ENCODE results near the gene HAAO. TPM values are rescaled to one million over a fixed set of nuclear protein-coding genes. Genes with fewer than 3 reads are reported as not detected.

Gene HAAO
- total RNA-seq, 8 experiments from 2014 or later: 0.41 to 2.2 (median 1.5) TPM; not detected in 1

DNA sequence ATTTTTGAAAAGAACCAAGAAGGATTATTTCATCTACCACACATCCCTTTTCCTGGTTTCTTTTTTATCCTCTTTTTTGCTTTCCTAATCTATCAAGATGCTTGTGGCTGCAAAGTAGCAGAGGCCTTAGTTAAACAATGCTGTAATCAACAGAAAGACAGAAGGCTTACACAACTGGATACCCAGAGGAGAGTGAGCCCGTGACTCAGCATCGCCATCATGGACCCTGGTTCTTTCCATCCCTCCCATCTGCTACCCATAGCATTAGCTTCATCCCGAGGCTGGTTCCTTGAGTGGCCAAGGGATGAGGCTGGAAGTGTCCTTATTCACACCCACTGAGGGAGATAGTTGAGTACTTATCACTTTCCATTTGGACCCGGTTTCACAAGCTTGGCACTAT is 7.5 kb upstream of the HAAO start:
- no peaks in the 10 kb centered on the region for H3K4me1 ChIP-seq (replicated peaks in 1 of 2)
- 0 to 100% (median 77%) methylated on average over 1 to 4 of the region's 4 CpGs; no CpG with 5 or more reads in 3 of the 10 experiments for WGBS, 10 experiments
- in situ Hi-C loops (cut with MboI; ENCODE audit: low pct_unique_long_range_greater_than_20kb in 2 of 9, low sequenced_read_pairs in 9 of 9, unreplicated experiment in 9 of 9): no loop called here
- no peak overlapping the region for H3K4me3 ChIP-seq
- H3K27ac ChIP-seq: no peak overlapping the region
- no peak for ATAC-seq (replicated peaks in 6 of 8)

DNA sequence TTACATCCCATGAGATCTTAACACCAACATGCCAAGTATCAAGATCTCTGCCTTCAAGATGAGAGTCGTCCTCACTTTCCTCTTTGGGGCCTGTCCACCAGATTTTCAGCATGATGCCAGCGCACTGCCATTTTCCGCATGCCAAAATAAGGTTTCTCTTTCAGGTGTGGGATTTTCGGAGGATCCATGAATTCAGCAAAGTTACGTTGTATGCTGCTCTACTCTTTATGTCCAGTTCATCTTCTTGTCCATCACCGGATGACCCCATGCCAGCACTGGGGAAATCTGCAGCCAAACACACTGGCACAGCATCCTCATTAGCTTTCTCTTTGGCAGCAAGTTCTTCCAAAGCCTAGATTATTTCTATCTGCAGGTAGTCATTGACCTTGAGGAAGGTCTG is 4.9 kb upstream of the HAAO start:
- in situ Hi-C loops (cut with MboI; ENCODE audit: low pct_unique_long_range_greater_than_20kb in 2 of 9, low sequenced_read_pairs in 9 of 9, unreplicated experiment in 9 of 9): no loop called here
- Histone ChIP-seq H3K4me3 (no peak overlapping the region), H3K27ac (no peak overlapping the region), H3K4me1 (replicated peaks in 1 of 2) (no peaks in the 10 kb centered on the region)
- WGBS, 10 experiments: 53 to 100% (median 83%) methylated on average over 1 to 6 of the region's 6 CpGs; no CpG with 5 or more reads in 2 of the 10 experiments
- no peak for ATAC-seq (replicated peaks in 6 of 8)

DNA sequence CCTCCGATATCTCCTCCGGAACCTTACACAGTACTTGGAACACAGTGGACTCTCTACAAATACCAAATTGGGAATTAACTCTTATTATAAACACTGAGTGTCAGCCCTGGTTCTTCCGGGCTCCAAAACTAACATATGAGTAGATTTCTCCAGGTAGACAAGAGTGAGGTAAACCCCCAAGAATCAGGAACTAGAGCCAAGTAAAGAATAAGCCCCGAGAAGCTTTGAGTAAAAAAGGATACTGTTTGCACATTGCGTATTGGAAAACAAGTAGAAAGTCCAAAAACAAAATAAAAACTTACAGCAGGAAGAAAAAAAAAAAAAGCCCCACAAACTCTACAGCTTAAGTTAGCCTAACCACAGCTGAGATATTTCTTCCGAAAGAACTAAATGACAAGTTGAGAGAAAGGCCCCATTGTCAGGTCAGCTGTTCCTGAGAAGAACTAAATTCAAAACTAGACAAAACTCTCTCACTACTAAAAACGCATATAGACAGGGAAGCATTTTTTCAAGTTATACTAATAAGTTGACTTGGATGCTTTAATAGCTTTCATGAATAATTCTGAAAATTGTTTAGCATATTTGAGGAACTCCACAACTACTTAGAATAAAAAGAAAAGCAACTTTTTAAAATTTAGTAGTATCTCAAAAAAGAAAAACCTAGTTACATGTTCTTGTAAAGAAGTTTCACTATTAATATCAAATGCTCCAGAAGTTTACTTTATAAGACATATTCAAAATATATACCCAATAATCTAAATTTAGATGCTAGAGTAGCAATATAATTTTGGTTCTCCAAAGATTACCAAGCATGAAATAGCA is 4.3 kb upstream of the HAAO start:
- Histone ChIP-seq H3K4me1 (replicated peaks in 1 of 2) (no peaks in the 10 kb centered on the region), H3K27ac (no peak overlapping the region), H3K4me3 (no peak overlapping the region)
- ATAC-seq (replicated peaks in 6 of 8): no peak
- in situ Hi-C loops (cut with MboI; ENCODE audit: low pct_unique_long_range_greater_than_20kb in 2 of 9, low sequenced_read_pairs in 9 of 9, unreplicated experiment in 9 of 9): no loop called here
- whole genome bisulfite sequencing, 10 experiments: 85 to 100% (median 93%) methylated on average over 2 to 7 of the region's 7 CpGs

DNA sequence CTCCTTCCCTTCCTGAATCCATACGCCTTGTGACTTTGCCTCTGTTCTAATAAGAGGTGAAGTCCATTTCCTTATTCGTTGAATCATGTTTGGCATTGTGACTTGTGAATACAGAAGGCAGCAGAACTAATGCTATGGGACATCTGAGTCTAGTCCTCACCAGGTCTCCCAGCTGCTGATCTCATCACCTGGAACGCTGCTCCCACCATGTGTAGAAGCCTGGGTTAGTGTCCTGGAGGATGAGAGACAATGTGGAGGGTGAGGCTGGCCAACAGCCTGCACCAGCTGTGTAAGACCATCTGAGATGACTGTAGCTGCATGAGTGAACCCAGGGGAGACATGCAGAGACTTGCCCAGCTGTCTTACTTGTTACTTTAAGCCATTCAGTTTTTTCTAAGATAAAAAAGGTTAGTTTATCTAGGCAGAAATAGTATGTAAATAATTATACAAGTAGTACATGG is 3.5 kb upstream of the HAAO start:
- in situ Hi-C loops (cut with MboI; ENCODE audit: low pct_unique_long_range_greater_than_20kb in 2 of 9, low sequenced_read_pairs in 9 of 9, unreplicated experiment in 9 of 9): no loop called here
- H3K27ac ChIP-seq: no peak overlapping the region
- 0 to 100% (median 74%) methylated on average over 1 to 3 of the region's 3 CpGs; no CpG with 5 or more reads in 2 of the 10 experiments for WGBS, 10 experiments
- no peaks in the 10 kb centered on the region for H3K4me1 ChIP-seq (replicated peaks in 1 of 2)
- H3K4me3 ChIP-seq: no peak overlapping the region
- ATAC-seq (replicated peaks in 6 of 8): peak in 3 of 8 experiments; percentile 19 to 57 (median 22)

DNA sequence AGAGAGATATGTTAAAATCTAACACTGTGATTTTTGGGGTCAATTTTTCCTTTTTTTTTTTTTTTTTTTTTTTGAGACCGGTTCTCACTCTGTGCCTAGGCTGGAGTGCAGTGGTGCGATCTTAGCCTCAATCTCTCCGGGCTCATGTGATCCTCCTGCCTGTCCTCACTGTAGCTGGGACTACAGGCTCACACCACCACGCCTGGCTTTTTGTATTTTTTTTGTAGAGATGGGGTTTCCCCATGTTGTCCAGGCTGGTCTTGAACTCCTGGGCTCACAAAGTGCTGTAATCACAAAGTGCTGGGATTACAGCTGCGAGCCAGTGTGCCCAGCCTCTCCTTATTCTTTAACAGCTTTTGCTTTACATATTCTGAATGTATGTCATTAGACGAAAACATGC is 2.9 kb upstream of the HAAO start:
- no peak overlapping the region for H3K27ac ChIP-seq
- peak in 3 of 8 experiments; percentile 6 to 44 (median 12) for ATAC-seq (replicated peaks in 6 of 8)
- in situ Hi-C loops (cut with MboI; ENCODE audit: low pct_unique_long_range_greater_than_20kb in 2 of 9, low sequenced_read_pairs in 9 of 9, unreplicated experiment in 9 of 9): no loop called here
- 67 to 100% (median 94%) methylated on average over 2 to 6 of the region's 6 CpGs for WGBS, 10 experiments
- H3K4me1 ChIP-seq (replicated peaks in 1 of 2): no peaks in the 10 kb centered on the region
- no peak overlapping the region for H3K4me3 ChIP-seq

DNA sequence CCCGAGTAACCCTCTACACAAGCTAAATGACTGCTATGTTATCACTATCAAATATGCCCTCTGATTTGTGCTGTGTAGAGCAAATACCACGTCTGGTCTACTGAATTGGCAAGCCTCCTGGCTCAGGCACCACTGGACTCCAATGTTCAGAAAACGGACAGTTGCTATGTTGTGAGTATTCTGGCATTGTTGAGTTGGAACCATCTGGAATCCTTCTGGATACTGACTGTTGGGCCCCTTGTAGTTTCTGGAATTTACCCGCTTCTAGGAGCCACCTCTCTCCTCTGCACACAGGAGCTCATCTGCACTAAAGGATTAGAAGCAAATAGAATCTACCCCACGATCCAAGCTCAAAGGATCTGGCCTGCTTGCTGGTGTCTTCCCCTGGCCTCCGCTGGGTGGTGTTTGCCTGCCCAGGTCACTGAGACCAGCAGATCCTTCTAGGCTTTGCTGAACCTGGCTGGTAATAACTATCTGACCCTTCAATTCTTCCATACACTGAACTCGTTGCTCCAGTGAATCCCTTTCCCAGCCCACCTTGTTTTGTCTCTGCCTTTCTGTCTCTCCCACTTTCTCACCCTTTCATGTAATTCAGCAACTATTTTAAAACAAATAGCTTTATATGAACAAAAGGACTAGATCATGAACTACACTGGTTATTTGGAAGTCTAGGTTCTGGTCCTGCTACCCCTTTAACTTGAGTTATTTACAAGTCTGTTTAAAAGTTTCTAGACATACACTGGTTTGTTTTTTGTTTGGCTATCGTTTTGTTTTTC is 2.1 kb upstream of the HAAO start:
- Histone ChIP-seq H3K4me3 (no peak overlapping the region), H3K4me1 (replicated peaks in 1 of 2) (no peaks in the 10 kb centered on the region), H3K27ac (no peak overlapping the region)
- in situ Hi-C loops (cut with MboI; ENCODE audit: low pct_unique_long_range_greater_than_20kb in 2 of 9, low sequenced_read_pairs in 9 of 9, unreplicated experiment in 9 of 9): no loop called here
- peak in 1 of 8 experiments; percentile 7 for ATAC-seq (replicated peaks in 6 of 8)
- whole genome bisulfite sequencing, 10 experiments: 14 to 89% (median 69%) methylated on average over 1 to 6 of the region's 8 CpGs

DNA sequence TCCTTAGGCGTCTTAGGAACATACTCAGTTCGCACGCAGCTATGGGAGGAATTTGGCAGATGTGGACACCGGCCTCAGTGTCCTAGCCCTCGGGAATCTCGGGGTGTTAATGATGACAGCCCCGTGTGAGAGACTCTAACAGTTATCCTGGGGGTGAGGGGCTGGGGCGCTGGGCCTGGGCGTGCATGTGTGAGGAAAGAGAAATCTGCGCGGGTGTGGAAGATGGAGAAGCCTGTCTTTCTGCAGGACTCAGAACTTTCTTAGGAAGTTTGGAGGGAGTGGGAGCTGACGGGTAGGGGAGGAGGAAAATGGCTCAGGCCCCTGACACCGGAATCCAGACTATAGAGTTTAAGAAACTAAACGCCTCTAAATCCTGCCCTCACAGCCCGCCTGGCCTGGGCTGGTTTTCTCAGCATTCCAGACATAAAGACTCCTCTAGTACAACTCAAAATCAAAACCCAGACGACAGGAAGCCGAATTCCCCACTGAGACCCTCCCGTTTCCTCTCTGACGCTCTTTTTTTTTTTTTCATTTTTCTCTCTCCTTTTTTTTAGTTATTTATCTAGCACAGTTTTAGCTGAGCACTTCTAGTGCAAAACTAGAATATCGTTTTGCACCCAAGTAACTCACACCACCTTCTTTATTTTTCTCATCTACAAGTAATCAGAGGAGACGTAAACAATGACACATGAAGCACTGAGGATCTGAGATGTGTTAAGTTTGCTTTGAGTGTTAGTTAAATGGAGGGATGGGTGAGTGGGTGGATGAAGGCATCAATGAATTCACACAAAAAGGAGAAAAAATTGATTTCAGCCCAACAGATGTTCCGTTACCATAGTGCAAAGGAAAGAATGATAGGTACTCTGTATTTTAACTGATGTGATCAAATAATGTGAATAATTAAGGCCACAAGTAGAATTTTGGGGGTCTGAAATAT is 1.2 kb upstream of the HAAO start:
- ATAC-seq (replicated peaks in 6 of 8): no peak
- H3K4me3 ChIP-seq: peak overlapping the region in 1 of 5 donors; percentile 28
- H3K27ac ChIP-seq: no peak overlapping the region
- H3K4me1 ChIP-seq (replicated peaks in 1 of 2): no peaks in the 10 kb centered on the region
- WGBS, 10 experiments: 31 to 90% (median 73%) methylated on average over 1 to 11 of the region's 22 CpGs
- in situ Hi-C loops (cut with MboI; ENCODE audit: low pct_unique_long_range_greater_than_20kb in 2 of 9, low sequenced_read_pairs in 9 of 9, unreplicated experiment in 9 of 9): no loop called here

DNA sequence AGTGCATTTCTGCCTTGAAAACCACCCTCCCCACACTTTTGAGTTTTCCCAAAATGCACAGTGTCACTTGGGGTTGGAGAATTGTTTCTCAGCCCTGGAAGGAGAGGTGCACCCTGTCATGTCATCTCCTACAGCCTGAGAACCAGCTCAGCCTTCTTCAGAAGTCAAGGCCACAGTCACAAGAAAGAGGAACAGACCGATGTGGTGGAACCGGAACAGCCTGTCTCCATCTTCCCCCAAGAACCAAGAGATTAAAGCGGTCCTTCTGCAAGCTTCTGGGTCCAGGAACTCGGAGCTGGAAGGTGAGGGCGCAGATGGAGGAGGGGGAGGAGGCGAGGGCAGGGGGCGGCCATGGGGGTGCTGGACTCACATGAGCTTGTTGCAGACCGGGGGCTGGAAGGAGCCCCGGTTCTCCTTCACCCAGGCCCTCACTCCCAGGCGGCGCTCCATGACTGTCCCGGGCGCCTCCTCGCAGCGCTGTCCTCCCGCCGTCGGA is 248 bp downstream of the HAAO start:
- in situ Hi-C loops (cut with MboI; ENCODE audit: low pct_unique_long_range_greater_than_20kb in 2 of 9, low sequenced_read_pairs in 9 of 9, unreplicated experiment in 9 of 9): no loop called here
- H3K4me3 ChIP-seq: peak overlapping the region in 4 of 5 donors; percentile 18 to 28 (median 24)
- peak; percentile 10 to 65 (median 52) for ATAC-seq (replicated peaks in 6 of 8)
- no peaks in the 10 kb centered on the region for H3K4me1 ChIP-seq (replicated peaks in 1 of 2)
- 69% methylated on average over 2 of the region's 18 CpGs; no CpG with 5 or more reads in 9 of the 10 experiments for WGBS, 10 experiments
- no peak overlapping the region for H3K27ac ChIP-seq

DNA sequence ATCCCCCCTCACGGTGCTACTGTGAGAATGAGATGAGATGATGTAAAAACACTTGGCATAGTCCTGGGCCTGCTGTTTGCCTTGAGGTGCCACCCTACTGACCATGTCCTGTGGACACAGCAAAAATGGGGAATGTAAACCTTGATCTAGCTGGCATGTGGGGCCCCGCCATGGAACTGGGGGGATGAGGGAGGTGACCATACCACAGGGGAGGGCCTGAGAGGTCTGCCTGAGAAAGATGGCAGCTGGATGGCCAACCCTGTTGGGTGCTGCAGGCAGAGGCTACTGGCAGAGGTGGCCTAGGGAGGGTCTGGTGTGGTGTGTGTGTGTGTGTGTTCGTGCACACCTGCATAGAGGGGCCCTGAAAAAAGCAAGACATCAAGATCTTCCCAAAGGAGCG is 777 bp downstream of the HAAO start:
- 43 to 100% (median 100%) methylated on average over 1 of the region's 4 CpGs; no CpG with 5 or more reads in 4 of the 10 experiments for WGBS, 10 experiments
- in situ Hi-C loops (cut with MboI; ENCODE audit: low pct_unique_long_range_greater_than_20kb in 2 of 9, low sequenced_read_pairs in 9 of 9, unreplicated experiment in 9 of 9): no loop called here
- no peak for ATAC-seq (replicated peaks in 6 of 8)
- no peak overlapping the region for H3K27ac ChIP-seq
- no peaks in the 10 kb centered on the region for H3K4me1 ChIP-seq (replicated peaks in 1 of 2)
- no peak overlapping the region for H3K4me3 ChIP-seq

DNA sequence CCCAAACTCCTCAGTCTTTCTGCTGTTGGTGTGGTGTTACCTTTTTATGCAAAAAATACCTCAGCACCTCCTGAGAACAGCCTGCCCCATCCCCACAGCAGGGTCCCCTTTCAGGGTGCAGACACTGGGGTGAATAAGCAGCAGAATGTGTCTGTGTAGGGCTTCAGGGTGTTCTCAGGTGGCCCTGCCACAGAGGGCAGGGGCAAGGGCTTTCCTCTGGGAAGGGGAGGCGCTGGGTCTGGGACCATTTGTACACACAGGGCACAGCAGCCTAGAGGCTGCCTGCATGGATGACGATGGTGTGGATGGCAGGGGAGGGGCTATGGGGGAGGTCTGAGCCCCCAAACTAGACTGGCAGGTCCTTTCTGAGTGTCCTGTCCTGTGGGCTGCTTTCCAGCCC is 2.6 kb downstream of the HAAO start:
- 100% methylated on average over 1 of the region's 2 CpGs; no CpG with 5 or more reads in 7 of the 10 experiments for WGBS, 10 experiments
- no peak for ATAC-seq (replicated peaks in 6 of 8)
- in situ Hi-C loops (cut with MboI; ENCODE audit: low pct_unique_long_range_greater_than_20kb in 2 of 9, low sequenced_read_pairs in 9 of 9, unreplicated experiment in 9 of 9): no loop called here
- Histone ChIP-seq H3K4me3 (no peak overlapping the region), H3K27ac (no peak overlapping the region), H3K4me1 (replicated peaks in 1 of 2) (peaks cover 6 to 7% of the 10 kb centered on the region in 2 donors)

DNA sequence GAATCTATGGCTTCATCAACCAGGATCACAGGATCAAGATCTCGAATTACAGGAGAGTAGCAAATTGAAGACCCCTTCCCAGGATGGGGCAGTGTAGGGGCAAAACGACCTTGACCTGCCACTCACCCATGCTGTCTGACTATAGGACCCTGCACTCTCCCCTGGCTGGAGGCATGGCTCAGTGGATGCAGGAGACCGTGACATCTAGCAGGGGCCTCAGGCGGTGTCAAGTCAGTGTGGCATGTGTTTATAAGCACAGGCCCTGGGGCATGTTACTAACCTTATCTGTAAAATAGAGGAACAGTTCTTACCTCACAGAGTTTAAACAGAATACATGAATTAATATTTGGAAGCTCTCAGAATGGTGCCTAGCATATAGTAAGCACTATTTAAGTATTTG is 3.5 kb downstream of the HAAO start:
- no peak overlapping the region for H3K4me3 ChIP-seq
- ATAC-seq (replicated peaks in 6 of 8): peak in 1 of 8 experiments; percentile 3
- peaks cover 6 to 7% of the 10 kb centered on the region in 2 donors for H3K4me1 ChIP-seq (replicated peaks in 1 of 2)
- H3K27ac ChIP-seq: no peak overlapping the region
- in situ Hi-C loops (cut with MboI; ENCODE audit: low pct_unique_long_range_greater_than_20kb in 2 of 9, low sequenced_read_pairs in 9 of 9, unreplicated experiment in 9 of 9): no loop called here
- WGBS, 10 experiments: 17 to 88% (median 63%) methylated on average over 2 to 4 of the region's 4 CpGs; no CpG with 5 or more reads in 4 of the 10 experiments

DNA sequence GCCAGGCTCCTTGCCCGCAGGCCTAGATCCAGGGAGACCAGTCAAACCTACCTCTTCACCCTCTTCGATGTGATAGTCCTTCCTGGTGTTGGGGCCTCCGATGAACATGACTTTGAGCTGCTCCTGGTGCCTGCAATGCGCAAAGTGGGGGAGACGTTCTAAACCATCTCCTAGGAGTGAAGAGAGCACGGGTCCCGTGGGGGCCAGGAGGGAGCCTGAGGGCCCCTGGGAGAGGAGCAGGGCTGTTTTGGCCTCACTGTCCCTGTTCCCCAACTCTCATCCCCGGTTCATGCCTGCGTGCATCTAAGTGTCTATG is 3.9 kb downstream of the HAAO start:
- H3K4me3 ChIP-seq: no peak overlapping the region
- in situ Hi-C loops (cut with MboI; ENCODE audit: low pct_unique_long_range_greater_than_20kb in 2 of 9, low sequenced_read_pairs in 9 of 9, unreplicated experiment in 9 of 9): no loop called here
- peaks cover 6 to 7% of the 10 kb centered on the region in 2 donors for H3K4me1 ChIP-seq (replicated peaks in 1 of 2)
- H3K27ac ChIP-seq: no peak overlapping the region
- ATAC-seq (replicated peaks in 6 of 8): no peak
- WGBS, 10 experiments: 0 to 100% (median 60%) methylated on average over 1 to 2 of the region's 9 CpGs; no CpG with 5 or more reads in 5 of the 10 experiments

All from motor neuron (in vitro differentiated cells).